Motor neuron (in vitro differentiated cells): Measurements from ENCODE around the gene MMD2. TPM values are rescaled to one million over a fixed set of nuclear protein-coding genes. Genes with fewer than 3 reads are reported as not detected.
"Not testable (repeated sequence)": the region's sequence is repeated elsewhere in the genome, so short reads cannot be mapped to it uniquely, and the experiment has no call there.

ENCODE experiments used
- ATAC-seq, 8 experiments: fragments of 200-7000 bp; cut with Tn5 transposase; replicated peaks in 6 of 8; 2 replicates each; pipeline ENCODE4 v1.8.0; 2021; ENCODE audit warnings: mild to moderate bottlenecking in 8 of 8, moderate library complexity in 8 of 8
- H3K27ac ChIP-seq, 2 donors: fragments of 250-450 bp; sonication (Bioruptor Pico); 2 replicates each; pipeline ENCODE4 v1.9.0; 2021; ENCODE audit warnings: antibody characterized with exemption in 2 of 2, mild to moderate bottlenecking in 2 of 2, moderate library complexity in 1 of 2
- H3K4me1 ChIP-seq, 2 donors: fragments of 250-450 bp; sonication (Bioruptor Pico); replicated peaks in 1 of 2; 2 replicates each; pipeline ENCODE4 v1.6.1; 2021; ENCODE audit warnings: antibody characterized with exemption in 2 of 2, mild to moderate bottlenecking in 2 of 2, moderate library complexity in 1 of 2
- H3K4me3 ChIP-seq, 5 donors: fragments of 250-450 bp; sonication (Bioruptor Pico); 2 replicates each; pipeline ENCODE4 v1.9.0; 2021; ENCODE audit warnings: antibody characterized with exemption in 5 of 5, mild to moderate bottlenecking in 5 of 5, moderate library complexity in 4 of 5
- WGBS, 10 experiments: fragments of 450-650 bp; shearing (Covaris generic); methylation state at CpG; one replicate each; pipeline ENCODE4 v1.0.0; 2022; 5-methylcytosine and 5-hydroxymethylcytosine counted together
- in situ Hi-C, 9 experiments: fragments of 400-800 bp; cut with MboI; loops; one replicate each; pipeline ENCODE4 v1.15.0; 2021; ENCODE audit warnings: low sequenced_read_pairs in 9 of 9, low pct_unique_long_range_greater_than_20kb in 2 of 9; ENCODE audit not compliant: unreplicated experiment in 9 of 9
- total RNA-seq, 8 experiments: library from RNA; unstranded; fragments of 300-600 nt; gene quantifications; 2 replicates each; pipeline versions ENCODE4 v1.2.3 to v1.2.4, GENCODE V29; 2022

Gene MMD2
- total RNA-seq, 8 experiments from 2014 or later: 0.05 to 0.43 (median 0.19) TPM; not detected in 3

- in situ Hi-C loops, H3K4me1 ChIP-seq, ATAC-seq, H3K4me3 ChIP-seq, H3K27ac ChIP-seq: not testable (repeated sequence)
- WGBS, 10 experiments: 52 to 90% (median 81%) methylated on average over 1 to 13 of the region's 13 CpGs; no CpG with 5 or more reads in 2 of the 10 experiments
Observed at GRCh38 chr7:4975626-4976025, 16.6 kb upstream of the MMD2 start.

GRCh38 chr7:4973728-4974198 is 14.8 kb upstream of the MMD2 start:
- peak; percentile 83 to 96 (median 92) for ATAC-seq
- H3K27ac ChIP-seq: peak overlapping the region; percentile 13 to 83
- WGBS, 10 experiments: 27 to 100% methylated on average over 1 to 3 of the region's 41 CpGs; no CpG with 5 or more reads in 8 of the 10 experiments
- in situ Hi-C loops: no loop called here
- H3K4me3 ChIP-seq: peak overlapping the region; percentile 60 to 91 (median 73)
- H3K4me1 ChIP-seq: peaks cover 0 to 2% of the 10 kb centered on the region in 2 donors

- H3K4me1 ChIP-seq, H3K27ac ChIP-seq, ATAC-seq, H3K4me3 ChIP-seq, in situ Hi-C loops: not testable (repeated sequence)
- WGBS, 10 experiments: 80 to 100% (median 88%) methylated on average over 1 to 10 of the region's 10 CpGs; no CpG with 5 or more reads in 4 of the 10 experiments
Observed at GRCh38 chr7:4972446-4972845, 13.5 kb upstream of the MMD2 start.

GRCh38 chr7:4965295-4966022 is 6.5 kb upstream of the MMD2 start:
- Histone ChIP-seq H3K27ac (no peak overlapping the region), H3K4me1 (peaks cover 7 to 9% of the 10 kb centered on the region in 2 donors), H3K4me3 (no peak overlapping the region)
- 40 to 100% (median 68%) methylated on average over 1 to 10 of the region's 11 CpGs for WGBS, 10 experiments
- in situ Hi-C loops: no loop called here
- no peak for ATAC-seq

- no peak overlapping the region for H3K27ac ChIP-seq
- in situ Hi-C loops: no loop called here
- no peak overlapping the region for H3K4me3 ChIP-seq
- no peak for ATAC-seq
- 20 to 92% (median 46%) methylated on average over 1 to 11 of the region's 11 CpGs; no CpG with 5 or more reads in 2 of the 10 experiments for WGBS, 10 experiments
- H3K4me1 ChIP-seq: peaks cover 7 to 9% of the 10 kb centered on the region in 2 donors
Observed at GRCh38 chr7:4964506-4964905, 5.5 kb upstream of the MMD2 start.

- no peak overlapping the region for H3K4me3 ChIP-seq
- H3K27ac ChIP-seq: no peak overlapping the region
- ATAC-seq: peak in 5 of 8 experiments; percentile 18 to 71 (median 68)
- in situ Hi-C loops: no loop called here
- 17 to 100% (median 79%) methylated on average over 1 to 7 of the region's 19 CpGs; no CpG with 5 or more reads in 3 of the 10 experiments for WGBS, 10 experiments
- peaks cover 7 to 9% of the 10 kb centered on the region in 2 donors for H3K4me1 ChIP-seq
Observed at GRCh38 chr7:4962872-4963775, 4.1 kb upstream of the MMD2 start.

GRCh38 chr7:4960363-4960762 is 1.4 kb upstream of the MMD2 start:
- H3K4me1 ChIP-seq: peaks cover 7 to 9% of the 10 kb centered on the region in 2 donors
- H3K4me3 ChIP-seq: no peak overlapping the region
- WGBS, 10 experiments: 0 to 74% (median 34%) methylated on average over 1 to 4 of the region's 10 CpGs; no CpG with 5 or more reads in 5 of the 10 experiments
- in situ Hi-C loops: no loop called here
- no peak overlapping the region for H3K27ac ChIP-seq
- peak in 2 of 8 experiments; percentile 27 to 46 for ATAC-seq

GRCh38 chr7:4959893-4960292 is 906 bp upstream of the MMD2 start:
- Histone ChIP-seq H3K27ac (no peak overlapping the region), H3K4me1 (peaks cover 7 to 9% of the 10 kb centered on the region in 2 donors), H3K4me3 (no peak overlapping the region)
- no peak for ATAC-seq
- no CpG with 5 or more reads among the region's 4 CpGs for WGBS, 10 experiments
- in situ Hi-C loops: no loop called here

- Histone ChIP-seq H3K4me1 (peaks cover 7 to 9% of the 10 kb centered on the region in 2 donors), H3K4me3 (peak overlapping the region; percentile 30 to 53 (median 39)), H3K27ac (no peak overlapping the region)
- WGBS, 10 experiments: no CpG with 5 or more reads among the region's 21 CpGs
- peak in 4 of 8 experiments; percentile 39 to 60 (median 50) for ATAC-seq
- in situ Hi-C loops: no loop called here
Observed at GRCh38 chr7:4959306-4959705, 319 bp upstream of the MMD2 start.

- ATAC-seq: peak in 2 of 8 experiments; percentile 10 to 17
- in situ Hi-C loops: no loop called here
- Histone ChIP-seq H3K4me3 (no peak overlapping the region), H3K27ac (no peak overlapping the region), H3K4me1 (peaks cover 2% of the 10 kb centered on the region in 2 donors)
- WGBS, 10 experiments: 0 to 32% (median 3%) methylated on average over 2 to 6 of the region's 13 CpGs; no CpG with 5 or more reads in 4 of the 10 experiments
Observed at GRCh38 chr7:4957847-4958476, 1.0 kb downstream of the MMD2 start.

- Histone ChIP-seq H3K27ac (no peak overlapping the region), H3K4me1 (no peaks in the 10 kb centered on the region), H3K4me3 (no peak overlapping the region)
- 0 to 45% (median 7%) methylated on average over 1 to 6 of the region's 11 CpGs; no CpG with 5 or more reads in 3 of the 10 experiments for WGBS, 10 experiments
- peak in 3 of 8 experiments; percentile 15 to 55 (median 46) for ATAC-seq
- in situ Hi-C loops: no loop called here
Observed at GRCh38 chr7:4951903-4952636, 6.9 kb downstream of the MMD2 start.

- in situ Hi-C loops: no loop called here
- no peak for ATAC-seq
- no peak overlapping the region for H3K27ac ChIP-seq
- 50 to 80% (median 71%) methylated on average over 1 to 5 of the region's 5 CpGs; no CpG with 5 or more reads in 6 of the 10 experiments for WGBS, 10 experiments
- no peak overlapping the region for H3K4me3 ChIP-seq
- no peaks in the 10 kb centered on the region for H3K4me1 ChIP-seq
Observed at GRCh38 chr7:4951304-4951703, 7.7 kb downstream of the MMD2 start.
